Tibial nerve (tissue), 3 donors: ENCODE data around the gene VGLL4.

Source experiments
- POLR2A ChIP-seq, 2 donors: fragments of 450-650 bp; IDR thresholded peaks; one replicate each; pipeline ENCODE4 v1.6.1; 2017; ENCODE audit warnings: antibody characterized with exemption in 2 of 2, mild to moderate bottlenecking in 2 of 2, moderate library complexity in 2 of 2
- TF ChIP-seq, protein P1 (sequence below), 5 experiments: fragments of 200-600 bp in 3 of 5; fragments of 450-650 bp in 2 of 5; sonication (generic) in 3 of 5; IDR thresholded peaks; one replicate each; pipeline ENCODE4 v1.5.1; 2016 to 2019; ENCODE audit warnings: antibody characterized with exemption in 5 of 5, mild to moderate bottlenecking in 3 of 5, moderate library complexity in 2 of 5

DNA sequence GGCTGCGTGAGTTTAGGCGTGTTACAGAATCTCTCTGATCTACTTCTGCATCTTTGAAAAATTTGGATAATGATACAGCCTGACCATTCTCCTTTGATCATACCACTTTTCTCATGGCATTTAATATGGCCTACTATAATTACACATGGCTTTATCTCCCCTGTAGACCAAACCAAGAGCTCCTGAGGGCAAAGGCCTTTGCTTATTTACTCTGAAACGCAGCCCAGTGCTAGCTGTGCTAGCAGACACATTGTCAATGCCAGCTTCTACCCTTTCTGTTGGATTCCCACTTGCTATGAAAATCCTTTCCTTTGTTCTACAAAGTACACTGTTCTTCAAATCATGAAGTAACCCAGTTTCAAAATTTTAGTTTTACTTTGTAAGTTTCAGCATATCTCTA, 16.5 kb upstream of the VGLL4 start:
- TF ChIP-seq POLR2A (IDR thresholded peaks at IDR 0.05): no peak
- TF ChIP-seq, protein P1, sequence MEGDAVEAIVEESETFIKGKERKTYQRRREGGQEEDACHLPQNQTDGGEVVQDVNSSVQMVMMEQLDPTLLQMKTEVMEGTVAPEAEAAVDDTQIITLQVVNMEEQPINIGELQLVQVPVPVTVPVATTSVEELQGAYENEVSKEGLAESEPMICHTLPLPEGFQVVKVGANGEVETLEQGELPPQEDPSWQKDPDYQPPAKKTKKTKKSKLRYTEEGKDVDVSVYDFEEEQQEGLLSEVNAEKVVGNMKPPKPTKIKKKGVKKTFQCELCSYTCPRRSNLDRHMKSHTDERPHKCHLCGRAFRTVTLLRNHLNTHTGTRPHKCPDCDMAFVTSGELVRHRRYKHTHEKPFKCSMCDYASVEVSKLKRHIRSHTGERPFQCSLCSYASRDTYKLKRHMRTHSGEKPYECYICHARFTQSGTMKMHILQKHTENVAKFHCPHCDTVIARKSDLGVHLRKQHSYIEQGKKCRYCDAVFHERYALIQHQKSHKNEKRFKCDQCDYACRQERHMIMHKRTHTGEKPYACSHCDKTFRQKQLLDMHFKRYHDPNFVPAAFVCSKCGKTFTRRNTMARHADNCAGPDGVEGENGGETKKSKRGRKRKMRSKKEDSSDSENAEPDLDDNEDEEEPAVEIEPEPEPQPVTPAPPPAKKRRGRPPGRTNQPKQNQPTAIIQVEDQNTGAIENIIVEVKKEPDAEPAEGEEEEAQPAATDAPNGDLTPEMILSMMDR (IDR thresholded peaks at IDR 0.05): no peak
